HepG2 (cell line): ENCODE results near the gene HEATR5B. TPM values are rescaled to one million over a fixed set of nuclear protein-coding genes. Genes with fewer than 3 reads are reported as not detected.

Experiments used
- ATF7-NPFF ChIP-seq: sonication (generic); formaldehyde crosslinking; IDR thresholded peaks from 2 replicates; pipeline ENCODE4 v1.8.1; 2023; ENCODE audit warnings: mild to moderate bottlenecking, low read depth, missing genetic modification reagents, moderate library complexity
- ATM ChIP-seq: fragments of 450-650 bp; IDR thresholded peaks from 2 replicates; pipeline ENCODE4 v1.7.1; 2017; ENCODE audit warnings: mild to moderate bottlenecking, borderline replicate concordance
- DMAP1 ChIP-seq: IDR thresholded peaks from 2 replicates; pipeline ENCODE4 v1.6.1; 2016
- ELF4 ChIP-seq: sonication (generic); formaldehyde crosslinking; IDR thresholded peaks from 2 replicates; pipeline ENCODE4 v1.5.0; 2020; ENCODE audit warnings: missing genetic modification reagents, mild to moderate bottlenecking, moderate library complexity, borderline replicate concordance
- ETV6 ChIP-seq: sonication (generic); formaldehyde crosslinking; conservative IDR thresholded peaks from 2 replicates; pipeline ENCODE4 v1.4.0; 2020; ENCODE audit warnings: missing genetic modification reagents
- GABPA ChIP-seq, 2 experiments: IDR thresholded peaks; 2 replicates each; pipeline ENCODE4 v1.6.1; 2011 to 2016; ENCODE audit warnings: low read depth in 2 of 2, low read length in 1 of 2, missing biosample characterization in 1 of 2, missing genetic modification characterization in 1 of 2
- KDM5A ChIP-seq: fragments of 200-600 bp; sonication (generic); IDR thresholded peaks from 2 replicates; pipeline ENCODE4 v1.7.0; 2018; ENCODE audit warnings: antibody characterized with exemption, mild to moderate bottlenecking, low read length, borderline replicate concordance
- LCORL ChIP-seq, 2 experiments: fragments of 450-650 bp in 1 of 2; sonication (generic) in 1 of 2; formaldehyde crosslinking in 1 of 2; IDR thresholded peaks; 2 replicates each; pipeline versions ENCODE4 v1.5.0 to v1.6.1; 2017 to 2020; ENCODE audit warnings: antibody characterized with exemption in 1 of 2, missing genetic modification reagents in 1 of 2
- NCOA1 ChIP-seq: sonication (generic); formaldehyde crosslinking; IDR thresholded peaks from 2 replicates; pipeline ENCODE4 v1.9.0; 2021; ENCODE audit warnings: missing genetic modification reagents
- STAT6 ChIP-seq: sonication (generic); formaldehyde crosslinking; IDR thresholded peaks from 2 replicates; pipeline ENCODE4 v1.4.0; 2020; ENCODE audit warnings: missing genetic modification reagents, mild to moderate bottlenecking, borderline replicate concordance
- SYNCRIP ChIP-seq: fragments of 200-400 bp; formaldehyde crosslinking; IDR thresholded peaks from 2 replicates; pipeline ENCODE4 v1.6.1; 2018; ENCODE audit warnings: mild to moderate bottlenecking, low read depth, low read length; ENCODE audit not compliant: insufficient read depth
- ZNF234 ChIP-seq: sonication (generic); formaldehyde crosslinking; conservative IDR thresholded peaks from 2 replicates; pipeline ENCODE4 v1.5.1; 2020; ENCODE audit warnings: mild to moderate bottlenecking, missing genetic modification reagents
- ZNF44 ChIP-seq: sonication (generic); formaldehyde crosslinking; IDR thresholded peaks from 2 replicates; pipeline ENCODE4 v1.5.1; 2020; ENCODE audit warnings: mild to moderate bottlenecking, missing genetic modification reagents
- ZNF609 ChIP-seq: sonication (generic); formaldehyde crosslinking; IDR thresholded peaks from 2 replicates; pipeline ENCODE4 v1.4.0; 2020; ENCODE audit warnings: mild to moderate bottlenecking, missing genetic modification reagents, borderline replicate concordance
- ZSCAN5A ChIP-seq: sonication (generic); formaldehyde crosslinking; IDR thresholded peaks from 2 replicates; pipeline ENCODE4 v1.8.0; 2022; ENCODE audit warnings: mild to moderate bottlenecking, missing genetic modification reagents, borderline replicate concordance
- polyA plus RNA-seq, 8 experiments: library from polyadenylated mRNA; depleted of rRNA in 3 of 8; stranded (reverse) in 7 of 8; unstranded in 1 of 8; fragments of >200 nt; fragmentation: Illumina TruSeq in 4 of 8; extraction: Trizol in 4 of 8; gene quantifications; 2 replicates each; pipeline versions ENCODE4 v1.2.1 to v1.2.3, GENCODE V29; 2011 to 2016; ENCODE audit warnings: low read depth in 4 of 8, missing spikeins in 1 of 8, mixed read lengths in 1 of 8; ENCODE audit not compliant: insufficient read depth in 1 of 8
- total RNA-seq, 5 experiments: library from RNA; depleted of rRNA; stranded (reverse); fragments of >200 nt; fragmentation: Illumina TruSeq; extraction: Trizol; gene quantifications; 2 replicates each; pipeline ENCODE4 v1.2.3, GENCODE V29; 2016; ENCODE audit warnings: low read depth in 1 of 5
- TF ChIP-seq, protein P1 (sequence below): sonication (generic); formaldehyde crosslinking; IDR thresholded peaks from 2 replicates; pipeline ENCODE4 v1.5.1; 2020; ENCODE audit warnings: missing genetic modification reagents, mild to moderate bottlenecking, borderline replicate concordance

HEATR5B gene
- total and polyA plus RNA-seq, 2 of the 13 experiments (the other 11 are each of a cell fraction or from before 2014, with no cell fraction given), result 12.7 to 16.3 TPM

DNA sequence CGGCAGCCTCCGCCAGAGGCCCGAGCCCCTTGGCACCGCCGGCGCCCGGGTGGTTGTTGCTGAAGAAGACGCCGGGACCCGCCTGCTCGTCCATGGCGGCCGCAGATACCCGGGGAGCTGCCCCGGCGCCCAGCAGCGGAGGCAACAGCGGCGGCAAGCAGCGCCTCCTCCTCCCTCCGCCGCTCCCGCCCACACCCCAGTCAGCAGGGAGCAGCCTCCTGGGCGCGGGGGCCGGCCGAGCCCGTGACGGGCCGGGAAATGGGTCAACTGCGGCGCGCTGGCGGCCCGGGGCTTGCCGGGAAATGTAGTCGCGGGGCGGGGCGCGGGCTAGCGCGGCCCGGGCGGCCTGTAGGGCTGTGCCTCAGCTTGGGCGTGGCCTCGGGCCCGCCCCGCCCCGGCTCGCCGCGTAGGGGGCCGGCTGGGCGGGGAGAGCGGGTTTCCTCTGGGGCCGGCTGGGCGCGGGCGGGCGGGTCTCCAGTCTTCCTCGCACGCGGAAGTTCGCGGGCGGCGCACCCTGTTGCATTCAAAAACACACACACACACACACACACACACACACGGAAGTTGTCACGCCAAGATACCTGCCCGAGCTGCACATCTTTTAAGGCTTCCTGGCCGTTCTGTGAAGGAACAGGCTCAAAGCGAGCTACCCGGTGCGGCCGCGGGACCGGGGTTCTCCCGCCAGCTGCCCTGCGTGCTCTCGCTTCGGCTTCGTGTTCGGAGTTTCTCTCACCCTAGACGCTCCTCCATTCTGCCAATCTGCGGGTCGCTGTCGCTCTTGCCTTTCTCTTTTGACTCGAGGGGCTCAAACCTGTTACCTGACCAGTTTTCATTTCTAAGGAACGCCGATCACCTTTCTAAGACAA, 117.6 kb downstream of the HEATR5B start, which contains the start of gene STRN (continued):
- TF ChIP-seq STAT6, result peak; percentile 51; the same call in 1 of the 2 replicates
- no peak for TF ChIP-seq SYNCRIP
- TF ChIP-seq DMAP1, result peak; percentile 59
- peak; percentile 54 for TF ChIP-seq GABPA (IDR thresholded peaks at IDR 0.05; ENCODE audit: low read depth, low read length)
- peak; percentile 68; the same call in 1 of the 2 replicates for TF ChIP-seq GABPA (CRISPR knock-in tag; IDR thresholded peaks at IDR 0.05; ENCODE audit: low read depth)
- 0 out of 2 replicates have a peak, but pooled peaks have one; percentile 27 for TF ChIP-seq ZNF234 (CRISPR knock-in tag)
- TF ChIP-seq, protein P1, sequence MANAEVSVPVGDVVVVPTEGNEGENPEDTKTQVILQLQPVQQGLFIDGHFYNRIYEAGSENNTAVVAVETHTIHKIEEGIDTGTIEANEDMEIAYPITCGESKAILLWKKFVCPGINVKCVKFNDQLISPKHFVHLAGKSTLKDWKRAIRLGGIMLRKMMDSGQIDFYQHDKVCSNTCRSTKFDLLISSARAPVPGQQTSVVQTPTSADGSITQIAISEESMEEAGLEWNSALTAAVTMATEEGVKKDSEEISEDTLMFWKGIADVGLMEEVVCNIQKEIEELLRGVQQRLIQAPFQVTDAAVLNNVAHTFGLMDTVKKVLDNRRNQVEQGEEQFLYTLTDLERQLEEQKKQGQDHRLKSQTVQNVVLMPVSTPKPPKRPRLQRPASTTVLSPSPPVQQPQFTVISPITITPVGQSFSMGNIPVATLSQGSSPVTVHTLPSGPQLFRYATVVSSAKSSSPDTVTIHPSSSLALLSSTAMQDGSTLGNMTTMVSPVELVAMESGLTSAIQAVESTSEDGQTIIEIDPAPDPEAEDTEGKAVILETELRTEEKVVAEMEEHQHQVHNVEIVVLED, result peak; percentile 88
- TF ChIP-seq ZNF609 (CRISPR knock-in tag), result no peak
- TF ChIP-seq NCOA1 (CRISPR knock-in tag), result peak; percentile 77; the same call in 1 of the 2 replicates
- TF ChIP-seq ZNF44 (CRISPR knock-in tag), result peak; percentile 45; the same call in 1 of the 2 replicates
- peak; percentile 70 for TF ChIP-seq ATF7-NPFF (CRISPR knock-in tag)
- no peak for TF ChIP-seq KDM5A
- TF ChIP-seq ETV6 (CRISPR knock-in tag), result peak; percentile 59; the same call in 1 of the 2 replicates
- TF ChIP-seq ZSCAN5A, result peak; percentile 49; the same call in 1 of the 2 replicates
- no peak for TF ChIP-seq ELF4
- TF ChIP-seq ATM, result no peak
- TF ChIP-seq LCORL (IDR thresholded peaks at IDR 0.05), result no peak
- no peak for TF ChIP-seq LCORL (CRISPR knock-in tag; IDR thresholded peaks at IDR 0.05)
